ENCODE results near the gene IFIT5.

Gene IFIT5, protein sequence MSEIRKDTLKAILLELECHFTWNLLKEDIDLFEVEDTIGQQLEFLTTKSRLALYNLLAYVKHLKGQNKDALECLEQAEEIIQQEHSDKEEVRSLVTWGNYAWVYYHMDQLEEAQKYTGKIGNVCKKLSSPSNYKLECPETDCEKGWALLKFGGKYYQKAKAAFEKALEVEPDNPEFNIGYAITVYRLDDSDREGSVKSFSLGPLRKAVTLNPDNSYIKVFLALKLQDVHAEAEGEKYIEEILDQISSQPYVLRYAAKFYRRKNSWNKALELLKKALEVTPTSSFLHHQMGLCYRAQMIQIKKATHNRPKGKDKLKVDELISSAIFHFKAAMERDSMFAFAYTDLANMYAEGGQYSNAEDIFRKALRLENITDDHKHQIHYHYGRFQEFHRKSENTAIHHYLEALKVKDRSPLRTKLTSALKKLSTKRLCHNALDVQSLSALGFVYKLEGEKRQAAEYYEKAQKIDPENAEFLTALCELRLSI

DNA sequence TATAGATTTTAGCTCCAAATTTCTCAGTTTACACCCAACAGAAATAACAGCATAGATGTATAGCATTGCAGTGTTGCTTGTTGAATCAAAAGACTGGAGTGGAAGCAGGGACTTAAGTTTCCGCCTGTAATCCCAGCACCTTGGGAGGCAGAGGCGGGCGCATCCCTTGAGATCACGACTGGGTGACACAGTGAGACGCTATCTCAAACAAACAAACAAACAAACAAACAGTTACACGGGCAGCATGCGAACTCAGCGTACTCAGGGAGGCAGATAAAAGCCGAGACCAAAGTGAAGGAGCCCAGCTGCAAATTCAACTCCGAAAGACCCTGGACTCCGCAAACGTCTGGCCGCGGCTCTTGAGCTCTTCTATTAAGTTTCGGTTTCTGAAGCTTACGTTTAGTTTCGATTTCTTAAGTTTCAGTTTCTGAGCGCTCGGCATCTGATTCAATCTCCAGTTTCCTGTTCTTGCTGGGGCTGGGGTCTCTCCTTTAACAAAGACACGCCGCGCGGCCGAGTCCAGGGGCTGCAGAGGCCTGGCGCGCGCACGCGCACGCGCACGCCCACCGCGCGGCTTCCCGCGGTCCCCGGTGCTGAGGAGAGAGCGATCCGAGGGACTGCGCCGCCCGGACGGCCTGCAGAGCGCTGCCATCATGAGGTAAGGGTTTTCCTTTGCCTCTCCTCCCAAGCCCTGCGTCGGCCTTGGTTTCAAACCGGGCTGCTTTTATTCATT, at the start of gene IFIT5:
Gene IFIT5, plus strand, starts transcription at position 423 of the 733 bp plus-strand sequence. Its CDS starts 231 bp downstream, at position 654.
- H3K27me3 Mint-ChIP-seq (ENCODE audit: low read depth, poor library complexity), result peaks cover 12% of the 10 kb centered on the region
- H3K36me3 Mint-ChIP-seq (ENCODE audit: low read depth), result peaks cover 39% of the 10 kb centered on the region
- TF ChIP-seq, protein P1, sequence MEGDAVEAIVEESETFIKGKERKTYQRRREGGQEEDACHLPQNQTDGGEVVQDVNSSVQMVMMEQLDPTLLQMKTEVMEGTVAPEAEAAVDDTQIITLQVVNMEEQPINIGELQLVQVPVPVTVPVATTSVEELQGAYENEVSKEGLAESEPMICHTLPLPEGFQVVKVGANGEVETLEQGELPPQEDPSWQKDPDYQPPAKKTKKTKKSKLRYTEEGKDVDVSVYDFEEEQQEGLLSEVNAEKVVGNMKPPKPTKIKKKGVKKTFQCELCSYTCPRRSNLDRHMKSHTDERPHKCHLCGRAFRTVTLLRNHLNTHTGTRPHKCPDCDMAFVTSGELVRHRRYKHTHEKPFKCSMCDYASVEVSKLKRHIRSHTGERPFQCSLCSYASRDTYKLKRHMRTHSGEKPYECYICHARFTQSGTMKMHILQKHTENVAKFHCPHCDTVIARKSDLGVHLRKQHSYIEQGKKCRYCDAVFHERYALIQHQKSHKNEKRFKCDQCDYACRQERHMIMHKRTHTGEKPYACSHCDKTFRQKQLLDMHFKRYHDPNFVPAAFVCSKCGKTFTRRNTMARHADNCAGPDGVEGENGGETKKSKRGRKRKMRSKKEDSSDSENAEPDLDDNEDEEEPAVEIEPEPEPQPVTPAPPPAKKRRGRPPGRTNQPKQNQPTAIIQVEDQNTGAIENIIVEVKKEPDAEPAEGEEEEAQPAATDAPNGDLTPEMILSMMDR (IDR thresholded peaks at IDR 0.05), result no peak
- H3K9me3 Mint-ChIP-seq, result peaks cover 11% of the 10 kb centered on the region
- peak; percentile 83 for DNase-seq
- peaks cover 17% of the 10 kb centered on the region for H3K4me1 Mint-ChIP-seq
- no peak within 1 kb of the TSS for H3K27ac Mint-ChIP-seq
- H3K4me3 Mint-ChIP-seq, result peak within 1 kb of the TSS; percentile 91

DNA sequence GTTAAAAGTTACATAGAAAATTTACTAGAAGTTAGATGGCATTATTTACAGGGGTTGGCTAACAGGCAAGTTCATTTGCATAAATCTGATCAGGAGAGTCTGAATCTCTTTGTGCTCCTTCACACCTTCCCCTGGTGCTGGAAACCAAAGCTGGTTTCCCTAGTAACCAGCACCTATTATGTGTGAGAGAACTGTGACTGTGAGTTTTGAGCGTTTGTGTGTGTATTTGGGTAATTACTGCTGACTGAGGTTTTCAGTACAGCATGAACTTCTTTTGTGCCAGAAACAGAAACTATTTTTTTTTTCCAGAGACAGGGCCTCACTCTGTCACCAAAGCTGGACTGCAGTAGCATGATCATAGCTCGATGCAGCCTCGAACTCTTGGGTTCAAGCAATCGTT, 46.8 kb upstream of the IFIT5 start:
- no peak for DNase-seq
- Mint-ChIP-seq H3K27ac (peak overlapping the region; percentile 53), H3K36me3 (ENCODE audit: low read depth) (no peaks in the 10 kb centered on the region), H3K9me3 (peaks cover 15% of the 10 kb centered on the region), H3K4me1 (peaks cover 22% of the 10 kb centered on the region), H3K27me3 (ENCODE audit: low read depth, poor library complexity) (no peaks in the 10 kb centered on the region), H3K4me3 (no peak overlapping the region)
- TF ChIP-seq, protein P1 (IDR thresholded peaks at IDR 0.05), result no peak

DNA sequence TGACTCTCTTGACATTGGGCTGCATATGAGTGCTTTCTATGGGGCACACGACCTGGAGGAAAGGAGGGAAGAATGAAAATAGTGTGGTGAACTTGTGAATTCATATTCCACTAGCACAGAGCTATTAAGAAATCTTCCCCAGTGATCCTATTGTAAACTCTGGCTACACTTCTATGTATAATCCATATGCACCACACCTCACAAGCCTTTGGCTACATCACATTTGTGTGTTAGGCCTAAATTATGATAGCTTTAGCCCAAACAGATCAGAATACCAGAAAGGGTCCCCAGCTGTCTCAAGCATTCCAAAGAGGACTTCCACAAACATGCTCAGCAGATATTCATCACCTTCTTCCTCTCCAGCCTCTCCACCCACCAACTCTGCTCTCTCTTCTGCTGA, 46.2 kb upstream of the IFIT5 start:
- no peaks in the 10 kb centered on the region for H3K36me3 Mint-ChIP-seq (ENCODE audit: low read depth)
- peaks cover 22% of the 10 kb centered on the region for H3K4me1 Mint-ChIP-seq
- TF ChIP-seq, protein P1 (IDR thresholded peaks at IDR 0.05), result no peak
- no peak for DNase-seq
- no peaks in the 10 kb centered on the region for H3K27me3 Mint-ChIP-seq (ENCODE audit: low read depth, poor library complexity)
- H3K4me3 Mint-ChIP-seq, result no peak overlapping the region
- peaks cover 15% of the 10 kb centered on the region for H3K9me3 Mint-ChIP-seq
- no peak overlapping the region for H3K27ac Mint-ChIP-seq

DNA sequence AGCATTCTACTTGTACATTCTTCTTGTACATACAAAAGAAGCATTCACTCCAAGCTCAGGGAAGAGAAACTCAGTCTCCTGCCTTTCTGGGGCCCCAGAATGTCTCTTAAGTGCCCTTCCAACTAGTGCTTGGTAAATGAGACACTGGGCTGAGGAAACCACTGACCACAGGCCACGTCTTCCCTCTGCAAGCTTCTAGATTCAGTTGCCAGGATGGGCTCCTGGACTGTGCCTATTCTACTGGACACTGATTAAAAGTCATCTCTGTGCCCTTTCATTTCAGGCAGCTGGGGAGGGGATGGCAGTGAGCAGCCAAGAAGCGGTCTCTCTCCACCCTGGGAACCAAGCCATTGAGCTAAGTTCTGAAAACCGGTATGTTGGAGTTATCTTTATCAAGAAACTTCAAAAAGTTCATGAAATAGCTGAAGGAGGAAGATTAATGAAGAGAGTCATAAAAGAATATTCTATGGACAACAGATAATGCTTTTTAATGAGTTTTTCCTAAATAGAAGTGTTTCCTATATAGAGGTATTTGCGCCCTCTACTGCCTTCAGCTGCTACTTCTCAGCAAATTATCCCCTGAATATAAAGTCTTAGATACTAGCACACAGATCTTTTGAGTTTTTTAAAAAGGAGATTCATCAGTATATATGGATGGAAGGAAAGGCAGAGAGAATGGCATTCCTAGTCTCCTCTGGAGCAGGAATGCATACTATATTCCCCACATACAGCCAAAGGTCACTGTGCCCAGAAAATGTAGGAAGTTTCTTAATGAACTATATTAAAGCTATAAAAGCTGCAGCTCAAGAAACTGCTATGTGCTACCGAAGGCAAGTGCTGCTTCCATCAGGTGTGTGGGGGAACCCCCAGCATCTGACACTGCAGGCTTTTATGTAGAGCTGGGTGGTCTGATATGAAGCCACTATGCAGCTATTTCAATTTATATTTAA, 44.9 kb upstream of the IFIT5 start:
- no peak overlapping the region for H3K4me3 Mint-ChIP-seq
- H3K27me3 Mint-ChIP-seq (ENCODE audit: low read depth, poor library complexity), result no peaks in the 10 kb centered on the region
- TF ChIP-seq, protein P1 (IDR thresholded peaks at IDR 0.05), result peak; percentile 31
- H3K4me1 Mint-ChIP-seq, result peaks cover 27% of the 10 kb centered on the region
- H3K36me3 Mint-ChIP-seq (ENCODE audit: low read depth), result no peaks in the 10 kb centered on the region
- no peak for DNase-seq
- H3K9me3 Mint-ChIP-seq, result peaks cover 15% of the 10 kb centered on the region
- H3K27ac Mint-ChIP-seq, result peak overlapping the region; percentile 44

DNA sequence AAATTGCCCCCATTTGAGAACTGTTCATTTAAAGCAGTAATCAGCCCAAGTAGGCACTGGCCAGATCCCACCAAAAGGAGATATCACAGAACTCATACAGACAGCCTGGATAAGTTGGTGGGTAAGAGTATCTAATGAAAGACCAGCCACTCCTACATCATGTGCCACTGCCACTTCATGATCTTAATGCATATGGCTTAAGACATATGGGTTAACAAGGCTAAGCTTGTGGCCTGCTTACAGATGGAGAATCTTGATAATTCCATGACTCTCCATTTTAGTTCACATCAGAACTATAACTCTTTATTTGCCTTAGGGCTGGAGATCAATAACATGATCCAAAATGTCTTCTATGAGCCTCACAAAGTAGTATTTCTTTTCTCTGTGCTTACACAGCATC, 43.3 kb upstream of the IFIT5 start:
- peaks cover 4% of the 10 kb centered on the region for H3K9me3 Mint-ChIP-seq
- H3K4me1 Mint-ChIP-seq, result peaks cover 28% of the 10 kb centered on the region
- H3K27me3 Mint-ChIP-seq (ENCODE audit: low read depth, poor library complexity), result no peaks in the 10 kb centered on the region
- no peak overlapping the region for H3K27ac Mint-ChIP-seq
- TF ChIP-seq, protein P1 (IDR thresholded peaks at IDR 0.05), result no peak
- H3K36me3 Mint-ChIP-seq (ENCODE audit: low read depth), result no peaks in the 10 kb centered on the region
- no peak overlapping the region for H3K4me3 Mint-ChIP-seq
- DNase-seq, result no peak

All from nephron progenitor cell (in vitro differentiated cells).